ENCODE measurements around the gene FNBP1.

The FNBP1 gene

GRCh38 chr9:129873563-129874190 lies 169.3 kb downstream of the FNBP1 start:
- no peak for DNase-seq (ENCODE audit: low spot score)
- TF ChIP-seq CTCF (IDR thresholded peaks at IDR 0.05; ENCODE audit: extremely low read depth, missing control alignments) = no peak

GRCh38 chr9:129871046-129871445 lies 171.9 kb downstream of the FNBP1 start:
- TF ChIP-seq CTCF (IDR thresholded peaks at IDR 0.05; ENCODE audit: extremely low read depth, missing control alignments) = no peak
- no peak for DNase-seq (ENCODE audit: low spot score)

GRCh38 chr9:129869585-129870501 lies 173.1 kb downstream of the FNBP1 start:
- no peak for DNase-seq (ENCODE audit: low spot score)
- no peak for TF ChIP-seq CTCF (IDR thresholded peaks at IDR 0.05; ENCODE audit: extremely low read depth, missing control alignments)

DNA sequence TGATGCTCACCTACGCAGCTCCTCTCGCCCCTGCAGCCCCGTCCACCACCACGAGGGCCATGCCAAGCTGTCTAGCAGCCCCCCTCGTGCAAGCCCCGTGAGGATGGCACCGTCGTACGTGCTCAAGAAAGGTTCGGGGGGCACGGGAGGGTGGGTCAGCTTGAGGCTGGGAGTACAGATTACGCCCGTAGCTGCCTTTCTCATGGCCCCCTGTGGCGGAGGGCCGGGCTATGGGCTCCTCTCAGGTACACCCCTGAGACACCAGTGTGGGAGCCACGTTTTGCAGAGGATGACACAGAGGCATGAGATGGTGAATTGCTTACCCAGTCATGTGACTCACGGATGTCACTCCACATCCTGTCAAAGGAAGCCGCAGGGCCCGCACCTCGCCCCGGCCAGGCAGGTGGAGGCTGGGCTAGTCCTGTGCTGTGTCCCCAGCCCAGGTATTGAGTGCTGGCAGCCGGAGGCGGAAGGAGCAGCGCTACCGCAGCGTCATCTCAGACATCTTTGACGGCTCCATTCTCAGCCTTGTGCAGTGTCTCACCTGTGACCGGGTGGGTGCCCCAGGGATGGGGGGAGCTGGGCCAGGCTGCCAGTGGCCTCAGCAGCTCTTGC lies 174.0 kb downstream of the FNBP1 start:
- DNase-seq (ENCODE audit: low spot score) = no peak
- TF ChIP-seq CTCF (IDR thresholded peaks at IDR 0.05; ENCODE audit: extremely low read depth, missing control alignments) = no peak

GRCh38 chr9:129868023-129868871 lies 174.7 kb downstream of the FNBP1 start:
- no peak for DNase-seq (ENCODE audit: low spot score)
- no peak for TF ChIP-seq CTCF (IDR thresholded peaks at IDR 0.05; ENCODE audit: extremely low read depth, missing control alignments)

DNA sequence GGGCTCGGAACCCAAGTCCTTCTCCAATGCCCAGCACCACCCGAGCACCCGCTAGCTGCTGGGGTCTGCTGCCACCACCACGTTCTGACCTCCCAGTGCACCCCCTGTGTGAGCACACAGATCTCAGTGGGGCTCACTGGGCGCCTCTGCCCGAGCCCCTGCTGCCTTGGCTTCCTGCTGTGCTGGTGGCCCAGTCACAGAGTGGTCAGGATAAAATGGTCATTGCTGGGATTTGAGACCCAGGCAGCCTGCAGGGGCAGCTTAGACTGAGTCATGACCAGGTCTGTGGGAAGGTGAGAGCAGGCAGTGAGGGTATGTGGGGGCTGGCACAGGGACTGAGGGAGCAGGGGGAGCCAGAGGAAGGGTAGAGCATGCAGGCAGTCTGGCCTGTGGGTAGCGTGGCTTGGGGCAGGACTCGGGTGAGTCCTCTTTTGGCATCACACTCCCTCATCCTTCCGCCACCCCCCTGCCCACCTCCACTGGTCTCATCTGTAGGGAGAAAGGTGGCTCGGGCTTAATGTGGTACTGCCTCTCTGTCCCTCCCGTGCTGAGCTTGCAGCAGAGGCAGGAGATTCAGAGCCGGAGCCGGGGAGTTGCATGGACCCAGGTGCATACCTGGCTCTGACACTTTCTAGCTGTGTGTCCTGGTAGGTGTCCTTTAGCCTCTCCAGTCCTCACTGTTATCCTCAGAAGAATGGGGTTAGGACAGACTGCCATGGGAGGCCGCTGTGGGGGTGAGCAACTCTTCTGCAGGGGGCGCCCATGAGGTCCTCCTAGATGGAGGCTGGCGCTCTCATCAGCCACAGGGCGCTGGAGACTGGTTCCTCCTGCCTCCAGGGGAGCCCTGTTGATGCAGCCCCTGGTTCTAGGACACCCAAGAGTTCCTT lies 175.6 kb downstream of the FNBP1 start:
- DNase-seq (ENCODE audit: low spot score) = no peak
- no peak for TF ChIP-seq CTCF (IDR thresholded peaks at IDR 0.05; ENCODE audit: extremely low read depth, missing control alignments)

Data from GM20000 (cell line).